Left lung (tissue), 10 donors: ENCODE results near the gene ZNF827. TPM values are rescaled to one million over a fixed set of nuclear protein-coding genes. Genes with fewer than 3 reads are reported as not detected.
A peak's percentile ranks its signal among the peaks of the same experiment; 100 is the strongest.

Experiments used
- ATAC-seq: fragments of 200-7000 bp; cut with Tn5 transposase; one replicate; pipeline ENCODE4 v1.9.1; 2020; ENCODE audit warnings: moderate library complexity
- DNase-seq, 4 donors: peaks; one replicate each; pipeline ENCODE4 v3.0.0-alpha.2; 2013 to 2020
- H3K27ac ChIP-seq, 2 donors: fragments of 200-600 bp; sonication (generic) in 1 of 2; one replicate each; pipeline versions ENCODE4 v1.5.0 to v1.8.0; 2020 to 2021
- H3K27me3 ChIP-seq, 2 donors: fragments of 200-600 bp; sonication (generic) in 1 of 2; one replicate each; pipeline versions ENCODE4 v1.5.0 to v1.8.0; 2020 to 2021
- H3K36me3 ChIP-seq, 2 donors: fragments of 200-600 bp; sonication (generic) in 1 of 2; one replicate each; pipeline versions ENCODE4 v1.5.0 to v1.8.0; 2020 to 2021
- H3K4me1 ChIP-seq, 2 donors: fragments of 200-600 bp; one replicate each; pipeline ENCODE4 v1.8.0; 2021
- H3K4me3 ChIP-seq, 2 donors: fragments of 200-600 bp; sonication (generic) in 1 of 2; one replicate each; pipeline versions ENCODE4 v1.5.0 to v1.8.0; 2020 to 2021; ENCODE audit warnings: mild to moderate bottlenecking in 1 of 2
- H3K9me3 ChIP-seq, 2 donors: fragments of 200-600 bp; sonication (generic) in 1 of 2; one replicate each; pipeline versions ENCODE4 v1.5.0 to v1.8.0; 2020 to 2021
- CTCF ChIP-seq, 2 donors: fragments of 200-600 bp; sonication (generic) in 1 of 2; IDR thresholded peaks; one replicate each; pipeline versions ENCODE4 v1.5.0 to v1.8.0; 2021; ENCODE audit warnings: antibody characterized with exemption in 2 of 2
- intact Hi-C, 2 donors: fragments of 100-400 bp; cut with DNase I; formaldehyde crosslinking; loops; one replicate each; pipeline versions ENCODE4 v1.11.2 to v1.14.2; 2022
- polyA plus RNA-seq, 6 donors: library from polyadenylated mRNA; unstranded; fragments of 120-200 nt; gene quantifications; one replicate each; pipeline ENCODE4 v1.2.1, GENCODE V29; 2013; ENCODE audit not compliant: insufficient read length in 6 of 6
- total RNA-seq, 2 donors: library from RNA; stranded (reverse); fragmentation: NEBNext Ultra II Directional; extraction: Animal tissue kit (Norgen Biotek cat#: 25700); gene quantifications; one replicate each; pipeline ENCODE4 v1.2.1, GENCODE V29; 2021
- donor health status: DM: no; HTN: yes; CAD: no.
- donor health status: DM: no; HTN: no; CAD: no.

The ZNF827 gene
- total and polyA plus RNA-seq, 8 donors: 9.2 to 35.7 (median 32.7) TPM

GRCh38 chr4:145808021-145808650, 130.5 kb downstream of the ZNF827 start:
- intact Hi-C loops: no loop called here
- Histone ChIP-seq H3K4me3 (no peak overlapping the region), H3K36me3 (no peaks in the 10 kb centered on the region), H3K27me3 (no peaks in the 10 kb centered on the region), H3K4me1 (peaks cover 13% of the 10 kb centered on the region in 2 donors), H3K9me3 (peaks cover 0 to 12% of the 10 kb centered on the region in 2 donors), H3K27ac (peak overlapping the region in 1 of 2 donors; percentile 28)
- DNase-seq: no peak
- TF ChIP-seq CTCF (IDR thresholded peaks at IDR 0.05): no peak
- peak; percentile 87 for ATAC-seq

GRCh38 chr4:145805490-145805889, 133.1 kb downstream of the ZNF827 start:
- Histone ChIP-seq H3K27ac (no peak overlapping the region), H3K4me1 (peaks cover 13% of the 10 kb centered on the region in 2 donors), H3K9me3 (peaks cover 0 to 12% of the 10 kb centered on the region in 2 donors), H3K27me3 (no peaks in the 10 kb centered on the region), H3K36me3 (no peaks in the 10 kb centered on the region), H3K4me3 (no peak overlapping the region)
- DNase-seq (no peak), ATAC-seq (no peak)
- intact Hi-C loops: no loop called here
- no peak for TF ChIP-seq CTCF (IDR thresholded peaks at IDR 0.05)

- Histone ChIP-seq H3K36me3 (no peaks in the 10 kb centered on the region), H3K27me3 (no peaks in the 10 kb centered on the region), H3K4me3 (no peak overlapping the region), H3K4me1 (peaks cover 13% of the 10 kb centered on the region in 2 donors), H3K9me3 (peaks cover 0 to under 1% of the 10 kb centered on the region in 2 donors), H3K27ac (peak overlapping the region; percentile 11 to 20)
- DNase-seq: peak in 2 of 4 donors; percentile 36 to 75
- no peak for TF ChIP-seq CTCF (IDR thresholded peaks at IDR 0.05)
- peak; percentile 56 for ATAC-seq
- intact Hi-C loops: no loop called here
Observed at GRCh38 chr4:145804116-145804515, 134.5 kb downstream of the ZNF827 start.

GRCh38 chr4:145799223-145799622, 139.4 kb downstream of the ZNF827 start:
- H3K27ac ChIP-seq: no peak overlapping the region
- no peak overlapping the region for H3K4me3 ChIP-seq
- no peaks in the 10 kb centered on the region for H3K9me3 ChIP-seq
- intact Hi-C loops: no loop called here
- H3K36me3 ChIP-seq: no peaks in the 10 kb centered on the region
- DNase-seq (no peak), ATAC-seq (no peak)
- H3K4me1 ChIP-seq: no peaks in the 10 kb centered on the region
- TF ChIP-seq CTCF (IDR thresholded peaks at IDR 0.05): no peak
- no peaks in the 10 kb centered on the region for H3K27me3 ChIP-seq

- DNase-seq (no peak), ATAC-seq (no peak)
- intact Hi-C loops: no loop called here
- no peaks in the 10 kb centered on the region for H3K27me3 ChIP-seq
- no peaks in the 10 kb centered on the region for H3K4me1 ChIP-seq
- no peak overlapping the region for H3K27ac ChIP-seq
- no peaks in the 10 kb centered on the region for H3K36me3 ChIP-seq
- no peak for TF ChIP-seq CTCF (IDR thresholded peaks at IDR 0.05)
- H3K9me3 ChIP-seq: no peaks in the 10 kb centered on the region
- no peak overlapping the region for H3K4me3 ChIP-seq
Observed at GRCh38 chr4:145797278-145797677, 141.3 kb downstream of the ZNF827 start.
